ENCODE results near the gene SLAMF7. TPM values are rescaled to one million over a fixed set of nuclear protein-coding genes. Genes with fewer than 3 reads are reported as not detected.
"Not testable (repeated sequence)": the region's sequence is repeated elsewhere in the genome, so short reads cannot be mapped to it uniquely, and the experiment has no call there.

The SLAMF7 gene
- total RNA-seq, 1 experiment from 2014 or later = 0.24 TPM

GRCh38 chr1:160711602-160712311 is 27.3 kb upstream of the SLAMF7 start, which contains the start of gene CD48:
CD48 (minus strand) TSS chr1:160711822; CDS start chr1:160711763, 59 bp downstream.
- no peak for DNase-seq
- H3K4me3 ChIP-seq (ENCODE audit: insufficient read depth, low read depth, low read length) = no peak within 1 kb of the TSS

GRCh38 chr1:160712525-160713080 is 26.4 kb upstream of the SLAMF7 start:
- H3K4me3 ChIP-seq (ENCODE audit: insufficient read depth, low read depth, low read length); H3K27me3 ChIP-seq (ENCODE audit: control insufficient read depth, insufficient read depth, low read length); H3K36me3 ChIP-seq (replicated peaks; ENCODE audit: control insufficient read depth, insufficient read depth, low read length); DNase-seq: not testable (repeated sequence)

More at GRCh38 chr1:160711602-160712311, 27.3 kb upstream of the SLAMF7 start, which contains the start of gene CD48:
- Histone ChIP-seq H3K27me3 (ENCODE audit: control insufficient read depth, insufficient read depth, low read length) (no peaks in the 10 kb centered on the region; the same call in 1 of the 2 replicates), H3K36me3 (replicated peaks; ENCODE audit: control insufficient read depth, insufficient read depth, low read length) (no peaks in the 10 kb centered on the region)

GRCh38 chr1:160713161-160713560 is 25.9 kb upstream of the SLAMF7 start:
- DNase-seq = no peak
- Histone ChIP-seq H3K4me3 (ENCODE audit: insufficient read depth, low read depth, low read length) (no peak overlapping the region), H3K27me3 (ENCODE audit: control insufficient read depth, insufficient read depth, low read length) (no peaks in the 10 kb centered on the region; the same call in 1 of the 2 replicates), H3K36me3 (replicated peaks; ENCODE audit: control insufficient read depth, insufficient read depth, low read length) (no peaks in the 10 kb centered on the region)

GRCh38 chr1:160714034-160714648 is 24.9 kb upstream of the SLAMF7 start:
- not testable (repeated sequence) for DNase-seq; H3K36me3 ChIP-seq (replicated peaks; ENCODE audit: control insufficient read depth, insufficient read depth, low read length); H3K4me3 ChIP-seq (ENCODE audit: insufficient read depth, low read depth, low read length); H3K27me3 ChIP-seq (ENCODE audit: control insufficient read depth, insufficient read depth, low read length)

GRCh38 chr1:160716013-160716412 is 23.0 kb upstream of the SLAMF7 start:
- Histone ChIP-seq H3K4me3 (ENCODE audit: insufficient read depth, low read depth, low read length) (no peak overlapping the region), H3K36me3 (replicated peaks; ENCODE audit: control insufficient read depth, insufficient read depth, low read length) (no peaks in the 10 kb centered on the region), H3K27me3 (ENCODE audit: control insufficient read depth, insufficient read depth, low read length) (no peaks in the 10 kb centered on the region)
- no peak for DNase-seq

- Histone ChIP-seq H3K36me3 (replicated peaks; ENCODE audit: control insufficient read depth, insufficient read depth, low read length) (no peaks in the 10 kb centered on the region), H3K27me3 (ENCODE audit: control insufficient read depth, insufficient read depth, low read length) (no peaks in the 10 kb centered on the region), H3K4me3 (ENCODE audit: insufficient read depth, low read depth, low read length) (no peak overlapping the region)
- DNase-seq = no peak
Observed at GRCh38 chr1:160717306-160717705, 21.7 kb upstream of the SLAMF7 start.

GRCh38 chr1:160718210-160718609 is 20.8 kb upstream of the SLAMF7 start:
- DNase-seq = no peak
- Histone ChIP-seq H3K4me3 (ENCODE audit: insufficient read depth, low read depth, low read length) (no peak overlapping the region), H3K27me3 (ENCODE audit: control insufficient read depth, insufficient read depth, low read length) (no peaks in the 10 kb centered on the region), H3K36me3 (replicated peaks; ENCODE audit: control insufficient read depth, insufficient read depth, low read length) (no peaks in the 10 kb centered on the region)

- DNase-seq = no peak
- Histone ChIP-seq H3K27me3 (ENCODE audit: control insufficient read depth, insufficient read depth, low read length) (no peaks in the 10 kb centered on the region; the same call in 1 of the 2 replicates), H3K4me3 (ENCODE audit: insufficient read depth, low read depth, low read length) (no peak overlapping the region), H3K36me3 (replicated peaks; ENCODE audit: control insufficient read depth, insufficient read depth, low read length) (no peaks in the 10 kb centered on the region)
Observed at GRCh38 chr1:160720356-160721085, 18.5 kb upstream of the SLAMF7 start.

GRCh38 chr1:160721473-160721872 is 17.6 kb upstream of the SLAMF7 start:
- Histone ChIP-seq H3K4me3 (ENCODE audit: insufficient read depth, low read depth, low read length) (no peak overlapping the region), H3K27me3 (ENCODE audit: control insufficient read depth, insufficient read depth, low read length) (no peaks in the 10 kb centered on the region; the same call in 1 of the 2 replicates), H3K36me3 (replicated peaks; ENCODE audit: control insufficient read depth, insufficient read depth, low read length) (no peaks in the 10 kb centered on the region)
- no peak for DNase-seq

- H3K27me3 ChIP-seq (ENCODE audit: control insufficient read depth, insufficient read depth, low read length) = no peaks in the 10 kb centered on the region; the same call in 1 of the 2 replicates
- DNase-seq = no peak
- H3K4me3 ChIP-seq (ENCODE audit: insufficient read depth, low read depth, low read length) = no peak overlapping the region
- no peaks in the 10 kb centered on the region for H3K36me3 ChIP-seq (replicated peaks; ENCODE audit: control insufficient read depth, insufficient read depth, low read length)
Observed at GRCh38 chr1:160722726-160723125, 16.3 kb upstream of the SLAMF7 start.

- no peaks in the 10 kb centered on the region; the same call in 1 of the 2 replicates for H3K27me3 ChIP-seq (ENCODE audit: control insufficient read depth, insufficient read depth, low read length)
- H3K36me3 ChIP-seq (replicated peaks; ENCODE audit: control insufficient read depth, insufficient read depth, low read length) = no peaks in the 10 kb centered on the region
- H3K4me3 ChIP-seq (ENCODE audit: insufficient read depth, low read depth, low read length) = no peak overlapping the region
- no peak for DNase-seq
Observed at GRCh38 chr1:160723332-160723731, 15.7 kb upstream of the SLAMF7 start.

GRCh38 chr1:160724465-160725242 is 14.4 kb upstream of the SLAMF7 start:
- H3K4me3 ChIP-seq (ENCODE audit: insufficient read depth, low read depth, low read length) = no peak overlapping the region
- no peak for DNase-seq

GRCh38 chr1:160726114-160726497 is 12.9 kb upstream of the SLAMF7 start:
- Histone ChIP-seq H3K36me3 (replicated peaks; ENCODE audit: control insufficient read depth, insufficient read depth, low read length) (no peaks in the 10 kb centered on the region), H3K27me3 (ENCODE audit: control insufficient read depth, insufficient read depth, low read length) (no peaks in the 10 kb centered on the region; the same call in 1 of the 2 replicates), H3K4me3 (ENCODE audit: insufficient read depth, low read depth, low read length) (no peak overlapping the region)
- DNase-seq = no peak

More at GRCh38 chr1:160724465-160725242, 14.4 kb upstream of the SLAMF7 start:
- Histone ChIP-seq H3K27me3 (ENCODE audit: control insufficient read depth, insufficient read depth, low read length) (no peaks in the 10 kb centered on the region; the same call in 1 of the 2 replicates), H3K36me3 (replicated peaks; ENCODE audit: control insufficient read depth, insufficient read depth, low read length) (no peaks in the 10 kb centered on the region)
